Ascending aorta (tissue), 2 donors: ENCODE measurements around the gene ADH1C. TPM values are rescaled to one million over a fixed set of nuclear protein-coding genes. Genes with fewer than 3 reads are reported as not detected.

ENCODE experiments used
- DNase-seq, 2 donors: peaks; one replicate each; pipeline ENCODE4 v3.0.0-alpha.2; 2019; ENCODE audit warnings: low spot score in 2 of 2
- H3K27ac ChIP-seq, 2 donors: fragments of 200-600 bp; sonication (generic); one replicate each; pipeline ENCODE4 v1.5.1; 2016 to 2017; ENCODE audit warnings: mild to moderate bottlenecking in 1 of 2
- H3K27me3 ChIP-seq: fragments of 200-600 bp; sonication (generic); one replicate; pipeline ENCODE4 v1.5.1; 2017
- H3K36me3 ChIP-seq, 2 donors: fragments of 200-600 bp; sonication (generic); one replicate each; pipeline ENCODE4 v1.5.1; 2016
- H3K4me1 ChIP-seq, 2 donors: fragments of 200-600 bp; sonication (generic); one replicate each; pipeline ENCODE4 v1.5.1; 2016 to 2017; ENCODE audit warnings: mild to moderate bottlenecking in 1 of 2
- H3K4me3 ChIP-seq, 2 donors: fragments of 200-600 bp; sonication (generic); one replicate each; pipeline ENCODE4 v1.5.1; 2016 to 2017; ENCODE audit warnings: mild to moderate bottlenecking in 1 of 2
- H3K9me3 ChIP-seq, 2 donors: fragments of 200-600 bp; sonication (generic); one replicate each; pipeline ENCODE4 v1.5.1; 2016
- CTCF ChIP-seq, 3 experiments: fragments of 200-600 bp in 2 of 3; fragments of 450-650 bp in 1 of 3; sonication (generic) in 2 of 3; IDR thresholded peaks; one replicate each; pipeline ENCODE4 v1.5.1; 2016 to 2019; ENCODE audit warnings: antibody characterized with exemption in 3 of 3, mild to moderate bottlenecking in 1 of 3, moderate library complexity in 1 of 3
- intact Hi-C: fragments of 100-400 bp; cut with DNase I; formaldehyde crosslinking; loops from one replicate; pipeline ENCODE4 v1.15.1; 2023
- total RNA-seq: library from RNA; depleted of rRNA; stranded (reverse); fragments of >200 nt; gene quantifications from one replicate; pipeline ENCODE4 v1.1.0, GENCODE V29; 2016

The ADH1C gene
- total RNA-seq, 1 donor from 2014 or later, result 4.6 TPM

- no peaks in the 10 kb centered on the region for H3K9me3 ChIP-seq
- H3K36me3 ChIP-seq, result peaks cover 20 to 61% of the 10 kb centered on the region in 2 donors
- no peak for TF ChIP-seq CTCF (IDR thresholded peaks at IDR 0.05)
- H3K4me1 ChIP-seq, result peaks cover 6% of the 10 kb centered on the region in 2 donors
- no peaks in the 10 kb centered on the region for H3K27me3 ChIP-seq
- intact Hi-C loops, result no loop called here
- peak overlapping the region in 1 of 2 donors; percentile 10 for H3K4me3 ChIP-seq
- no peak for DNase-seq
- peak overlapping the region in 1 of 2 donors; percentile 82 for H3K27ac ChIP-seq
Measured at GRCh38 chr4:99315839-99316238, 36.7 kb downstream of the ADH1C start.

GRCh38 chr4:99314211-99314610 is 38.3 kb downstream of the ADH1C start:
- DNase-seq, result no peak
- no peak overlapping the region for H3K4me3 ChIP-seq
- H3K27ac ChIP-seq, result peak overlapping the region; percentile 48 to 54
- no peak for TF ChIP-seq CTCF (IDR thresholded peaks at IDR 0.05)
- peaks cover 32 to 76% of the 10 kb centered on the region in 2 donors for H3K36me3 ChIP-seq
- no peaks in the 10 kb centered on the region for H3K27me3 ChIP-seq
- H3K4me1 ChIP-seq, result peaks cover 6% of the 10 kb centered on the region in 2 donors
- no peaks in the 10 kb centered on the region for H3K9me3 ChIP-seq
- intact Hi-C loops, result no loop called here

- no peak for TF ChIP-seq CTCF (IDR thresholded peaks at IDR 0.05)
Measured at GRCh38 chr4:99310389-99310788, 42.2 kb downstream of the ADH1C start.

DNA sequence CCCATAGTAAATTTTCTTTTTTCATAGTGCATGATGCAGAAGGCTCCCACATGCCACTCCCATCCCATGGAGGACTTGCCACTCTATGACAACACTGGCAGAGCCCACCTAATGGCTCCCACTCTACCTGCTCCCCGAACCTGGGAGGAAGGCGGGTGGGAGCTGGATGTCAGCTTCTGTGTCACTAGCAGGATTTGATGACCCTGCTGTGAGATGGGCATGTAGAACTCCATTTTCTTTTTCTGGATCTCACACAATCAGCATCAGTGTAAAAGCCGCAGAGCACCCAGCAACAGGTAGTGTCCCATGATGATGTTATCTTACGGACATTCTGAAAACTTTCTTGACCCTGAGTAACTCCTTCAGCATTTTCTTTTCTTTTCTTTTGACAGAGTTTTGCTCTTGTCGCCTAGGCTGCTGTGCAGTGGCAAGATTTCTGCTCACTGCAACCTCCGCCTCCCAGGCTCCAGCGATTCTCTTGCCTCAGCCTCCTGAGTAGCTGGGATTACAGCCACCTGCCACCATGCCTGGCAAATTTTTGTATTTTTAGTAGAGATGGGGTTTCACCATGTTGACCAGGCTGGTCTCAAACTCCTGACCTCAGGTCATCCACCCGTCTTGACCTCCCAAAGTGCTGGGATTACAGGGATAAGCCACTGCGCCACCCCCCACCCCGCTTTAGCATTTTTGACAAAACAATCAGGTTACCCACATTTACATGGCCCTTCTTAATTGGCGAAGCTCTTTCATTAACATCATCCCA is 46.7 kb downstream of the ADH1C start:
- Histone ChIP-seq H3K27ac (peak overlapping the region; percentile 20 to 46), H3K4me3 (no peak overlapping the region), H3K9me3 (peaks cover 3 to 13% of the 10 kb centered on the region in 2 donors), H3K27me3 (no peaks in the 10 kb centered on the region), H3K36me3 (peaks cover 15 to 30% of the 10 kb centered on the region in 2 donors), H3K4me1 (peaks cover 0 to 6% of the 10 kb centered on the region in 2 donors)
- intact Hi-C loops, result loop anchor here (10.0 kb wide), 1 partner anchor 211 kb away; no protein-coding TSS in a partner anchor
- TF ChIP-seq CTCF (IDR thresholded peaks at IDR 0.05), result no peak
- DNase-seq, result no peak

More at GRCh38 chr4:99310389-99310788, 42.2 kb downstream of the ADH1C start:
- Histone ChIP-seq H3K36me3 (peaks cover 35 to 65% of the 10 kb centered on the region in 2 donors), H3K9me3 (no peaks in the 10 kb centered on the region), H3K27me3 (no peaks in the 10 kb centered on the region), H3K4me3 (no peak overlapping the region), H3K27ac (peak overlapping the region; percentile 45 to 46), H3K4me1 (no peaks in the 10 kb centered on the region)
- intact Hi-C loops, result no loop called here
- no peak for DNase-seq

- DNase-seq, result peak in 1 of 2 donors; percentile 65
- no peak for TF ChIP-seq CTCF (IDR thresholded peaks at IDR 0.05)
- Histone ChIP-seq H3K4me1 (peaks cover 3 to 16% of the 10 kb centered on the region in 2 donors), H3K27ac (peak overlapping the region; percentile 81 to 88), H3K9me3 (peaks cover 7 to 17% of the 10 kb centered on the region in 2 donors), H3K27me3 (no peaks in the 10 kb centered on the region), H3K4me3 (no peak overlapping the region), H3K36me3 (no peaks in the 10 kb centered on the region)
- intact Hi-C loops, result loop anchor here (2.0 to 10.0 kb wide), 6 partner anchors 23 to 261 kb away; no protein-coding TSS in a partner anchor
Measured at GRCh38 chr4:99301376-99302164, 51.0 kb downstream of the ADH1C start.
